Esophagus (tissue), 2 donors: ENCODE results near the gene LRRC70. TPM values are rescaled to one million over a fixed set of nuclear protein-coding genes. Genes with fewer than 3 reads are reported as not detected.

Experiments used
- polyA plus RNA-seq, 2 donors: library from polyadenylated mRNA; stranded (reverse); fragments of 200-250 nt; gene quantifications; one replicate each; pipeline ENCODE4 v1.2.3, GENCODE V29; 2013
- donor health status: healthy with polysubstance abuse.
- donor health status: Bipolar disorder and iron deficiency.

The LRRC70 gene
- polyA plus RNA-seq, 2 donors = 1.2 to 2.3 TPM

Other genes starting within 250 kb of the LRRC70 start
- 10 to 100 TPM; 13.5 to 23.0 TPM for gene DIMT1, start 174.9 kb upstream of the LRRC70 start, polyA plus RNA-seq
- 1 to 10 TPM; 5.4 to 9.1 TPM for gene IPO11, start 166.1 kb upstream of the LRRC70 start, polyA plus RNA-seq